K562 (cell line): ENCODE data around the gene MADCAM1. TPM values are rescaled to one million over a fixed set of nuclear protein-coding genes. Genes with fewer than 3 reads are reported as not detected.

Experiments
- COPS2 ChIP-seq: fragments of 450-650 bp; conservative IDR thresholded peaks from 2 replicates; pipeline ENCODE4 v1.6.1; 2016; ENCODE audit warnings: mild to moderate bottlenecking, moderate library complexity
- EP400 ChIP-seq: fragments of 450-650 bp; IDR thresholded peaks from 2 replicates; pipeline ENCODE4 v1.6.1; 2017; ENCODE audit warnings: antibody characterized with exemption, mild to moderate bottlenecking, moderate library complexity
- GTF2A2 ChIP-seq: IDR thresholded peaks from 2 replicates; pipeline ENCODE4 v1.6.1; 2016; ENCODE audit warnings: mild to moderate bottlenecking, missing genetic modification characterization, missing compliant biosample characterization
- HINFP ChIP-seq: fragments of 450-650 bp; conservative IDR thresholded peaks from 2 replicates; pipeline ENCODE4 v1.6.1; 2016; ENCODE audit warnings: missing genetic modification characterization, low read depth, mild to moderate bottlenecking, control low read depth, missing compliant biosample characterization
- NUFIP1 ChIP-seq: fragments of 450-650 bp; IDR thresholded peaks from 2 replicates; pipeline ENCODE4 v1.6.1; 2018; ENCODE audit not compliant: partially characterized antibody
- PBX2 ChIP-seq, 2 experiments: IDR thresholded peaks in 1 of 2; conservative IDR thresholded peaks in 1 of 2; 2 replicates each; pipeline ENCODE4 v1.6.1; 2016; ENCODE audit warnings: low read depth in 2 of 2, mild to moderate bottlenecking in 1 of 2, missing compliant biosample characterization in 1 of 2, missing genetic modification characterization in 1 of 2, moderate library complexity in 1 of 2
- POU5F1 ChIP-seq: fragments of 150-350 bp; IDR thresholded peaks from 2 replicates; pipeline ENCODE4 v1.6.1; 2014; ENCODE audit warnings: borderline replicate concordance, low read length, low read depth, mild to moderate bottlenecking; ENCODE audit not compliant: partially characterized antibody
- USF2 ChIP-seq: sonication (generic); formaldehyde crosslinking; IDR thresholded peaks from 2 replicates; pipeline ENCODE4 v1.5.0; 2020; ENCODE audit warnings: missing genetic modification reagents
- ZBTB9 ChIP-seq: fragments of 450-650 bp; formaldehyde crosslinking; IDR thresholded peaks from 2 replicates; pipeline ENCODE4 v1.4.0; 2020; ENCODE audit warnings: mild to moderate bottlenecking, moderate library complexity
- ZNF224 ChIP-seq: sonication (generic); formaldehyde crosslinking; IDR thresholded peaks from 2 replicates; pipeline ENCODE4 v1.8.0; 2022; ENCODE audit warnings: mild to moderate bottlenecking, missing genetic modification reagents
- ZNF239 ChIP-seq: fragments of 250-450 bp; sonication (Bioruptor Pico); IDR thresholded peaks from 2 replicates; pipeline ENCODE4 v1.4.0; 2020; ENCODE audit warnings: mild to moderate bottlenecking
- ZNF407 ChIP-seq: fragments of 450-650 bp; IDR thresholded peaks from 2 replicates; pipeline ENCODE4 v1.6.1; 2016; ENCODE audit warnings: low read depth
- ZNF780A ChIP-seq: fragments of 250-450 bp; sonication (Bioruptor Pico); IDR thresholded peaks from 2 replicates; pipeline ENCODE4 v1.5.0; 2021; ENCODE audit warnings: mild to moderate bottlenecking
- polyA plus RNA-seq, 8 experiments: library from polyadenylated mRNA; depleted of rRNA in 4 of 8; stranded (reverse) in 5 of 8; unstranded in 3 of 8; fragments of >200 nt; fragmentation: Nextera tagmentation in 2 of 8; fragmentation: Illumina TruSeq in 1 of 8; extraction: Ambion mirVana in 2 of 8; extraction: Trizol in 1 of 8; gene quantifications; 2 replicates each; pipeline versions ENCODE4 v1.2.1 to v1.2.3, GENCODE V29; 2011 to 2014; ENCODE audit warnings: inconsistent platforms in 1 of 8, missing spikeins in 1 of 8
- total RNA-seq, 7 experiments: library from RNA; depleted of rRNA in 6 of 7; stranded (reverse); fragments of >200 nt in 6 of 7; fragmentation: Illumina TruSeq in 2 of 7; extraction: Trizol in 2 of 7; gene quantifications; 2 replicates each; pipeline versions ENCODE4 v1.2.1 to v1.2.3, GENCODE V29; 2011 to 2021; ENCODE audit warnings: low replicate concordance in 1 of 7

The MADCAM1 gene
- total and polyA plus RNA-seq, 9 of the 15 experiments (the other 6 are each of a cell fraction or from before 2014, with no cell fraction given), result 0.09 to 0.36 (median 0.09) TPM; not detected in 6

- TF ChIP-seq HINFP (tag) (no peak), ZNF407 (no peak), COPS2 (no peak), ZNF224 (CRISPR knock-in tag) (no peak), ZNF239 (no peak), EP400 (peak; percentile 64; the same call in 1 of the 2 replicates), GTF2A2 (tag) (no peak), ZBTB9 (CRISPR knock-in tag) (no peak), ZNF780A (CRISPR knock-in tag) (no peak), USF2 (no peak), NUFIP1 (no peak), PBX2 (CRISPR knock-in tag; IDR thresholded peaks at IDR 0.05; ENCODE audit: low read depth) (no peak), PBX2 (tag; conservative IDR thresholded peaks at IDR 0.05; ENCODE audit: low read depth) (no peak), POU5F1 (no peak)
Observed at GRCh38 chr19:510606-511100, 14.4 kb downstream of the MADCAM1 start (continued).
